Measurements from ENCODE around the gene MCF2L.

The MCF2L gene

GRCh38 chr13:113089693-113090414, 120.8 kb downstream of the MCF2L start:
- H3K9me3 ChIP-seq (ENCODE audit: control insufficient read depth in 5 of 5, low read length in 5 of 5), result no peaks in the 10 kb centered on the region
- H3K4me3 ChIP-seq (ENCODE audit: low read depth in 1 of 5, low read length in 5 of 5), result no peak overlapping the region
- H3K9ac ChIP-seq (ENCODE audit: low read length in 5 of 5), result no peak overlapping the region
- H3K36me3 ChIP-seq (ENCODE audit: control insufficient read depth in 5 of 5, insufficient read depth in 5 of 5, low read length in 5 of 5), result peaks cover 0 to 65% (median 51%) of the 10 kb centered on the region in 5 donors
- no peaks in the 10 kb centered on the region for H3K4me1 ChIP-seq (ENCODE audit: control insufficient read depth in 5 of 5, insufficient read depth in 5 of 5, low read length in 5 of 5)
- H3K27ac ChIP-seq (ENCODE audit: low read depth, low read length), result no peak overlapping the region
- H3K27me3 ChIP-seq (ENCODE audit: control insufficient read depth in 5 of 5, insufficient read depth in 4 of 5, low read length in 5 of 5), result peaks cover 0 to 11% (median 8%) of the 10 kb centered on the region in 5 donors

DNA sequence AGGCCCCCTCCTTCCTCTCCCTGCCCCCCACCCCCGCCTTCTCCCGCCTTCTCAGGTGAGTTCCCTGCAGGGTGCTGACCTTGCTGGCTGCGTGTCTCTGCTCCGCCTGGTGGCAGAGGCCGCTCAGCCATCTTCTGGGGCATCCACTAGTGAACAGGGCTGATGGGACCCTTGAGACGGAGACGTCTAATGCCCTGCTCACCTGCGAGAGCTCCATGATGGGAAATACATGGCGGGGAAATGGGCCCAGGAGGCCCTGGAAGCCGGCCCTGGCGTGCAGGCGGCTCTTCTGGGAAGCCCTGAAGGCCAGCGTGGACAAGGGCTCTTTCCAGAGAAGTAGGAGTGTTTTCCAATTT, 121.4 kb downstream of the MCF2L start:
- H3K9ac ChIP-seq (ENCODE audit: low read length in 5 of 5), result no peak overlapping the region
- peaks cover 1 to 11% (median 9%) of the 10 kb centered on the region in 5 donors for H3K27me3 ChIP-seq (ENCODE audit: control insufficient read depth in 5 of 5, insufficient read depth in 4 of 5, low read length in 5 of 5)
- no peaks in the 10 kb centered on the region for H3K9me3 ChIP-seq (ENCODE audit: control insufficient read depth in 5 of 5, low read length in 5 of 5)
- no peak overlapping the region for H3K27ac ChIP-seq (ENCODE audit: low read depth, low read length)
- peaks cover 0 to 65% (median 50%) of the 10 kb centered on the region in 5 donors for H3K36me3 ChIP-seq (ENCODE audit: control insufficient read depth in 5 of 5, insufficient read depth in 5 of 5, low read length in 5 of 5)
- H3K4me3 ChIP-seq (ENCODE audit: low read depth in 1 of 5, low read length in 5 of 5), result no peak overlapping the region
- H3K4me1 ChIP-seq (ENCODE audit: control insufficient read depth in 5 of 5, insufficient read depth in 5 of 5, low read length in 5 of 5), result no peaks in the 10 kb centered on the region

DNA sequence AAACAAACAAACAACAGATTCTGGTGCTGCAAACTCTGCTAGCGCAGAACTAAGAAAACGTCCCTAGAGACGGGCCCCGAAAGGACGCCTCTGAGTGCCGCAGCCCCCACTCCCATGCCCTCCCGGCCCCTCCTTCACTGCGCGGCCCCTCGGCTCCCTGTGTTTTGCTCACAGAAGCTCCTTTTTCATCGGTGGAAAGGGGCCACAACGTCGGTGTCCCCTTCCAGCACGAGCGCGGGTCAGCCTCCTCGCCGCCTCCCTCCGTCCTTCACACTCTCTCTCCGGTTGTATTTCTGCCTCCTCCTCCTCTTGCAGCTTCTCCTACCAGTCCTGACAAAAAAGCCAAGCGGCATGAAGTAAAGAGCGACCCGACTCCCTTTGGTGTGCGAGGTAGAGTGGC, 121.8 kb downstream of the MCF2L start:
- Histone ChIP-seq H3K9ac (ENCODE audit: low read length in 5 of 5) (no peak overlapping the region), H3K27ac (ENCODE audit: low read depth, low read length) (no peak overlapping the region), H3K36me3 (ENCODE audit: control insufficient read depth in 5 of 5, insufficient read depth in 5 of 5, low read length in 5 of 5) (peaks cover 0 to 68% (median 53%) of the 10 kb centered on the region in 5 donors), H3K9me3 (ENCODE audit: control insufficient read depth in 5 of 5, low read length in 5 of 5) (no peaks in the 10 kb centered on the region), H3K4me3 (ENCODE audit: low read depth in 1 of 5, low read length in 5 of 5) (no peak overlapping the region), H3K27me3 (ENCODE audit: control insufficient read depth in 5 of 5, insufficient read depth in 4 of 5, low read length in 5 of 5) (peaks cover 3 to 15% (median 10%) of the 10 kb centered on the region in 5 donors), H3K4me1 (ENCODE audit: control insufficient read depth in 5 of 5, insufficient read depth in 5 of 5, low read length in 5 of 5) (no peaks in the 10 kb centered on the region)

DNA sequence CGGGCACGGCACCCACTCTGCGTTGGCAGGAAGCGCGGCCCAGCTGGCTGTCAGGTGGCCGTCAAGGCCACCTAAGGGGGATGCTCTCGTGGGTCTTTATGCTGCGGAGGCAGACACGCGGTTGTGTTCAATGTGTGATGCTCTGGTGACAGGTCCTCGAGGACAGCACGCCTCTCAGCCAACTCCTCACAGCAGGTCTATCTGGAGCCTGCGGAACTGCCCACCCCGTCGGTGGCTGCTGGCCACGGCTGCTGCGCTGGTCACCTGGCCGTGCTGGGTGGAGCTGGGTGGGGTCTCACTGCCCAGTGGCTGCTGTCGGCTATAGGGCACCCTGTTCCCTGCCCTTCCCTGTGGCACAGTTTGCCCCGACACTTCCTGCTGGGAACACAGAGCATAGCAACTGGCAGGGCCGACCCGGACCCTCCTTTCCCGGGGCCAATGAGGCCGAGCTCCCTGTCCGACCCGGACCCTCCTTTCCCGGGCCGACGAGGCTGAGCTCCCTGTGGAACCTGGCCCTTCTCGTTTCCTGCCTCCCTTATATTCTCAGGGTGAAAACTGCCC, 122.3 kb downstream of the MCF2L start:
- Histone ChIP-seq H3K27me3 (ENCODE audit: control insufficient read depth in 5 of 5, insufficient read depth in 4 of 5, low read length in 5 of 5) (peaks cover 3 to 19% (median 11%) of the 10 kb centered on the region in 5 donors), H3K9me3 (ENCODE audit: control insufficient read depth in 5 of 5, low read length in 5 of 5) (no peaks in the 10 kb centered on the region), H3K4me3 (ENCODE audit: low read depth in 1 of 5, low read length in 5 of 5) (no peak overlapping the region), H3K9ac (ENCODE audit: low read length in 5 of 5) (no peak overlapping the region), H3K27ac (ENCODE audit: low read depth, low read length) (no peak overlapping the region), H3K4me1 (ENCODE audit: control insufficient read depth in 5 of 5, insufficient read depth in 5 of 5, low read length in 5 of 5) (no peaks in the 10 kb centered on the region), H3K36me3 (ENCODE audit: control insufficient read depth in 5 of 5, insufficient read depth in 5 of 5, low read length in 5 of 5) (peaks cover 0 to 68% (median 54%) of the 10 kb centered on the region in 5 donors)

DNA sequence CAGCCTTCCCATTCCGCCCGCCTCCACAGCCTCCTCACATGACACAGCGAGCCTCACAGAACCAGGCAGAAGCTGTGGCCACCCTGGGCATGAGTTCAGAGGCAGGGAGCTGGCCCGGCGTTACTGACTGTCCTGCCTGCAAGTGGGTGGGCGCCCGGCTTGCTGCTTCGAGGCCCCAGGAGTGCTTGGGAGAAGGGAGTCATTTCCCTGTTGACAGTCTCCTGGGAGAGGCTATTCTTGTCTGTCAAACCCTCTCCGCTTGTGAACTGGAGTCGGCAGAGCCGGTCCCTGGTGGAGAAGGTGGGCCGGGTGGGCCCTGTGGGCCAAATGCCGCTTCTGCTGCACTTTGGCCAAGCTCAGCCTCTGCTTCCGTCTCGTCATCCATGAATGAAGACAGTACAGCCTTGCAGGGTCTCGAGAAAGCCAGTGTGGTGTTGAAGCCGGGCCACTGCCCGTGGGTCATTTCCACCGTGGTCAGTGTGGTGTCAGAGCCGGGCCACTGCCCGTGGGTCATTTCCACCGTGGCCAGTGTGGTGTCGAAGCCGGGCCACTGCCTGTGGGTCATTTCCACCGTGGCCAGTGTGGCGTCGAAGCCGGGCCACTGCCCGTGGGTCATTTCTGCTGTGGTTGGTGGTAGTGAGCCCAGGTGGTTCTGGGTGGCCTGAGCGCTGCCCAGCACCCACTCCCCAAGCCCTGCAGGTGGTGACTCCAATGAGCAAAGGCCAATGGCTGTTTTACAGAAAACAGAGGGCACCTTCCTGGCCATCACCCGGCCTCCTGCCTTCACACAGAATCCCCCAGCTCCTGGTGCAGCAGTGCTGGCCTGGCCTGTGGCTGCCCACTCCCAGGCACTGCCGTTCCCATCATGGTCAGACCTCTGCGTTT, 123.1 kb downstream of the MCF2L start:
- Histone ChIP-seq H3K27ac (ENCODE audit: low read depth, low read length) (no peak overlapping the region), H3K9ac (ENCODE audit: low read length in 5 of 5) (no peak overlapping the region), H3K27me3 (ENCODE audit: control insufficient read depth in 5 of 5, insufficient read depth in 4 of 5, low read length in 5 of 5) (peaks cover 3 to 19% (median 13%) of the 10 kb centered on the region in 5 donors), H3K9me3 (ENCODE audit: control insufficient read depth in 5 of 5, low read length in 5 of 5) (no peaks in the 10 kb centered on the region), H3K36me3 (ENCODE audit: control insufficient read depth in 5 of 5, insufficient read depth in 5 of 5, low read length in 5 of 5) (peaks cover 0 to 62% (median 50%) of the 10 kb centered on the region in 5 donors), H3K4me3 (ENCODE audit: low read depth in 1 of 5, low read length in 5 of 5) (no peak overlapping the region), H3K4me1 (ENCODE audit: control insufficient read depth in 5 of 5, insufficient read depth in 5 of 5, low read length in 5 of 5) (no peaks in the 10 kb centered on the region)

- Histone ChIP-seq H3K27me3 (ENCODE audit: control insufficient read depth in 5 of 5, insufficient read depth in 4 of 5, low read length in 5 of 5) (peaks cover 3 to 21% (median 17%) of the 10 kb centered on the region in 5 donors), H3K36me3 (ENCODE audit: control insufficient read depth in 5 of 5, insufficient read depth in 5 of 5, low read length in 5 of 5) (peaks cover 0 to 55% (median 48%) of the 10 kb centered on the region in 5 donors), H3K9ac (ENCODE audit: low read length in 5 of 5) (no peak overlapping the region)
Measured at GRCh38 chr13:113092776-113093579, 124.0 kb downstream of the MCF2L start.

GRCh38 chr13:113093580-113094409, 124.8 kb downstream of the MCF2L start:
- peaks cover 3 to 26% (median 20%) of the 10 kb centered on the region in 5 donors for H3K27me3 ChIP-seq (ENCODE audit: control insufficient read depth in 5 of 5, insufficient read depth in 4 of 5, low read length in 5 of 5)
- H3K4me1 ChIP-seq (ENCODE audit: control insufficient read depth in 5 of 5, insufficient read depth in 5 of 5, low read length in 5 of 5), result peaks cover 0 to 1% (median 0%) of the 10 kb centered on the region in 5 donors
- no peak overlapping the region for H3K4me3 ChIP-seq (ENCODE audit: low read depth in 1 of 5, low read length in 5 of 5)
- H3K36me3 ChIP-seq (ENCODE audit: control insufficient read depth in 5 of 5, insufficient read depth in 5 of 5, low read length in 5 of 5), result peaks cover 0 to 54% (median 46%) of the 10 kb centered on the region in 5 donors
- H3K9me3 ChIP-seq (ENCODE audit: control insufficient read depth in 5 of 5, low read length in 5 of 5), result no peaks in the 10 kb centered on the region
- no peak overlapping the region for H3K27ac ChIP-seq (ENCODE audit: low read depth, low read length)
- no peak overlapping the region for H3K9ac ChIP-seq (ENCODE audit: low read length in 5 of 5)

More at GRCh38 chr13:113092776-113093579, 124.0 kb downstream of the MCF2L start:
- H3K9me3 ChIP-seq (ENCODE audit: control insufficient read depth in 5 of 5, low read length in 5 of 5), result no peaks in the 10 kb centered on the region
- H3K4me3 ChIP-seq (ENCODE audit: low read depth in 1 of 5, low read length in 5 of 5), result no peak overlapping the region
- no peak overlapping the region for H3K27ac ChIP-seq (ENCODE audit: low read depth, low read length)
- H3K4me1 ChIP-seq (ENCODE audit: control insufficient read depth in 5 of 5, insufficient read depth in 5 of 5, low read length in 5 of 5), result no peaks in the 10 kb centered on the region

- H3K4me3 ChIP-seq (ENCODE audit: low read depth in 1 of 5, low read length in 5 of 5), result no peak overlapping the region
- peaks cover 3 to 31% (median 23%) of the 10 kb centered on the region in 5 donors for H3K27me3 ChIP-seq (ENCODE audit: control insufficient read depth in 5 of 5, insufficient read depth in 4 of 5, low read length in 5 of 5)
- no peak overlapping the region for H3K9ac ChIP-seq (ENCODE audit: low read length in 5 of 5)
- H3K9me3 ChIP-seq (ENCODE audit: control insufficient read depth in 5 of 5, low read length in 5 of 5), result no peaks in the 10 kb centered on the region
- no peak overlapping the region for H3K27ac ChIP-seq (ENCODE audit: low read depth, low read length)
- H3K36me3 ChIP-seq (ENCODE audit: control insufficient read depth in 5 of 5, insufficient read depth in 5 of 5, low read length in 5 of 5), result peaks cover 0 to 50% (median 43%) of the 10 kb centered on the region in 5 donors
- H3K4me1 ChIP-seq (ENCODE audit: control insufficient read depth in 5 of 5, insufficient read depth in 5 of 5, low read length in 5 of 5), result peaks cover 0 to 1% (median 0%) of the 10 kb centered on the region in 5 donors
Measured at GRCh38 chr13:113094410-113094800, 125.4 kb downstream of the MCF2L start.

Data from subcutaneous abdominal adipose tissue (tissue), 5 donors.